Keratinocyte (primary cell): ENCODE data around the gene USHBP1.

Source experiments
- CTCF ChIP-seq, 3 experiments: IDR thresholded peaks in 1 of 3; conservative IDR thresholded peaks in 1 of 3; optimal IDR thresholded peaks in 1 of 3; 2 replicates in 2 of 3; 3 replicates in 1 of 3; pipeline versions ENCODE3 to v1.5.1; 2011; ENCODE audit warnings: low read length in 3 of 3, mild to moderate bottlenecking in 3 of 3, moderate library complexity in 2 of 3, control low read depth in 1 of 3, inconsistent platforms in 1 of 3; ENCODE audit not compliant: insufficient read depth in 2 of 3; ENCODE audit errors: extremely low read depth in 1 of 3
- EZH2 ChIP-seq: IDR thresholded peaks from one replicate; pipeline ENCODE4 v1.6.1; 2012; ENCODE audit warnings: inconsistent platforms, mild to moderate bottlenecking, low read length, moderate library complexity

GRCh38 chr19:17255150-17255621 is 9.4 kb downstream of the USHBP1 start:
- TF ChIP-seq CTCF (optimal IDR thresholded peaks at IDR 0.05 in 1 of 3, IDR thresholded peaks at IDR 0.05 in 1 of 3, conservative IDR thresholded peaks at IDR 0.05 in 1 of 3; ENCODE audit: extremely low read depth in 1 of 3, insufficient read depth in 2 of 3, low read length in 3 of 3) (no peak), EZH2 (no peak)
